Measurements from ENCODE around the gene TMEM238.
"Not testable (repeated sequence)": the region's sequence is repeated elsewhere in the genome, so short reads cannot be mapped to it uniquely, and the experiment has no call there.

TMEM238 gene, protein sequence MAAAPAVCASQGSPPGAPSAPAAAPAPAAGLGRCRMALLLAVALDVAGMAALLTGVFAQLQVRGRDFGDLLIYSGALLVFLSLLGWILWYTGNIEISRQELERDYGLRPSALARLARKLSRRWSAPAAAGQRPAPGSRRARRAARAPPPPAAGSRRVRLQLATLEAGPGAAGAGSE

DNA sequence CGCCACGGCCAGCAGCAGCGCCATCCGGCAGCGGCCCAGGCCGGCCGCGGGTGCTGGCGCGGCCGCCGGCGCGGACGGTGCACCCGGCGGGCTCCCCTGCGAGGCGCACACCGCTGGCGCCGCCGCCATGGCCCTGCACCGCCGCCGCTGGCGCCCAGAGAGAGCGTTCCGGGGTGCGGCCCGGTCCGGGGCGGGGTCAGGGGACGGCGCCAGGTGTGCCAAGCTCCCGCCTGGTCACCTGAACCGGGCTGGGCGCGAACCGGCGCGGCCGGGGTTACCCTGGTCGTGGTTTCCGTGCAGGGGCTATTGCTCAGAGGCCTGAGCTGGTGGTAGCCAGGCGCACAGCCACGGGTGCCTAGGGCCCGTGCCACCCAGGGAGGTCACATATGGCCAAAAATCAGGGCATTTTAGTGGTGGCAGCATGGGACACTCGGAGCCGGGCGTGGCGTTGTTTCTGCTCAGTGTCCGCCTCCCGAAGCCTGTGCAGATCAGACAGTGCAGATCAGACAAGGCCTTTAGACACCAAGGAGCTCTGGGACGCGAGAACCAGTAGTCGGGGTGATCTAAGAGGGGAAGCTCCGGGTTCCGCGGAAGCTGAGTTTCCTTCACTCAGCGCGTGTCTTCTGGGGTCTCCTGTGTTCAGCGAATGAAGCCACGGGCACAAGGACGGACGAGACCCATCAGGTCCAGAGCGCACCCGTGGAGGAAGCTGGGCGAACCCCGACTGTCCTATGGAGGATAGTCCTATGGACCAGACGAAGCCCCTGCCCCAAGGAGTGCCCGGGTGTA is at the start of gene TMEM238:
Gene TMEM238 (minus strand): TSS at position 162 of the 789 bp plus-strand sequence. CDS start 33 bp downstream, at position 129.
- no peak for DNase-seq

DNA sequence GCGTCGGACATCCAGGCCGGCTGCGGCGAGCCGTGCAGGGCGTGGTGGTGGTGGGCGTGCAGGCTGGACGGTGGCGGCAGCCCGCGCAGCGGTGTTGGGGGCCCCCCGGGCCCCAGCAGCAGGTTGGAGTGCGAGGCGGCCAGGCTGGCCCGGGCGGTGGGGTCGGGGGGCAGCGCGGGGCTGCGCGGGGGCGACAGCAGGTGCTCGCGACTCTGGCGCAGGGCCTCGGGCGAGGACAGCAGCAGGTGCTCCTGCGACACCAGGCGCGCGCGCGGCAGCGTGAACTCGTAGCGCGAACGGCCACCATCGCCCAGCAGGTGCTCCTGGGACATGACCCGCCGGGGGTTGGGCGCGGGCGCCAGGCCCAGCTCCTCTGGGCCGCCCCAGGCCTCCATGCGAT is 49.2 kb upstream of the TMEM238 start:
- no peak for DNase-seq

DNA sequence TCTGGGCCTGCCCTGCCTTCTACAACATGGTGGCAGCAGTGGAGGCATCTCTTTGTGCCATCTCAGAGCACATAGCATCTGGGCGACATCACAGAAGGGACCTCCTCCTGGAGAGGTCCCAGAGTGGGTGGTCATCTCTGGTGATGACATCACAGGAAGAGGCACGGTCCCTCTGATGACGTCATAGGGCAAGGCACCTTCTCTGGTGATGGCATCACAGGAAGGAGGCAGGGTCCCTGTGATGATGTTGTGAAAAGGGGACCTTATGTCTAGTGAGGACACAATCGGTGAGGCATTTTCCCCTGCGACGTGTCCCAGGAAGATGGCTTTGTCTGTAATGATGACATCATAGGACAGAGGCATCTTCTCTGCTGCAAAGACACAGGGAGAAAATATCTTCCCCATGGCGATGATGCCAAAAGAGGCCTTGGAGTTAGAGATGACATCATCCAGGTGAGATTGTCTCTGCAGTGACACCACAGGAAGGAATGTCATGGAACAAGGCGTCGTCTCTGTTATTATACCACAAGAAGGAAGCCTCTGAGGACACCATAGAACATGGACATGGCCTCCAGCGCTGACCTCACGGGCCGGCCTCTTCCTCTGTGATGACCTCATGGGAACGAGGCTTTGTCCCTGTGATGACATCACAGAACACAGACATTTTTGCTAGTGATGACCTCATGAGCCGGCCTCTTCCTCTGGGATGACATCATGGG is 48.3 kb upstream of the TMEM238 start:
- no peak for DNase-seq

DNA sequence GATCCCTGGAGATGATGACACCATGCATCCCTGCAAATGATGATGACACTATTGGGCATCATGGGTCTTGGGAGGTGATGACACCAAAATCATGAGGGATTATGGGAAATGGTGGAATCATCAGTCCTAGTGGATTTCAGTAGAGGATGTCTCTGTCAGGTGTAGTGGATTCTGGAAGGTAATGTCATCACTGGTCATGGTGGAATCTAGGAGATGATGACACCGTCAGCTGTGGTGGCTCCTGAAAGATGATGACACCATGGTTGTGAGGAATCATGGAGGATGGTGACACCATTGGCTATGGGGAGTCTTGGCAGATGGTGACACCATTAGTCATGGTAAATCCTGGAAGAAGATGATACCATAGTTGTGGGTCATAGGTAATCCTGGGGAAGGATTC is 47.1 kb upstream of the TMEM238 start:
- DNase-seq: no peak

DNA sequence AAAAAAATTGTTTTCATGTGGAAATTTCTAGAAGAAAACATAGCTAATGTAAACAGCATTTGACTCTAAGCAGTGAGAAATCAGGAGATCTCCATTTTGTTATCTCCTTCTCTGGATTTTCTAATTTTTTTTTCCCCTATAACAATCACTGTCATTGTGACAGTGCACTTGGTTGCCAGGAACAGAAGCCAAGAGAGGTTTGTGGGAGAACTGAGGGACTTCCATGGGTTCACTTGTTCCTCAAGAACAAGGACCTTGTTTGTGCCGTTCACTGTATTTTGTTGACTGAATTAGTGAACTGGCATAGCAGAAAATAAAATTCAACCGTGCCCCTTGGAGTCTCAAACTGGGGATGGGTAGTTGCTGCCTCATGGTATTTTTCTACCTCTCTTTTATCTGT is 42.0 kb upstream of the TMEM238 start:
- DNase-seq: no peak

DNA sequence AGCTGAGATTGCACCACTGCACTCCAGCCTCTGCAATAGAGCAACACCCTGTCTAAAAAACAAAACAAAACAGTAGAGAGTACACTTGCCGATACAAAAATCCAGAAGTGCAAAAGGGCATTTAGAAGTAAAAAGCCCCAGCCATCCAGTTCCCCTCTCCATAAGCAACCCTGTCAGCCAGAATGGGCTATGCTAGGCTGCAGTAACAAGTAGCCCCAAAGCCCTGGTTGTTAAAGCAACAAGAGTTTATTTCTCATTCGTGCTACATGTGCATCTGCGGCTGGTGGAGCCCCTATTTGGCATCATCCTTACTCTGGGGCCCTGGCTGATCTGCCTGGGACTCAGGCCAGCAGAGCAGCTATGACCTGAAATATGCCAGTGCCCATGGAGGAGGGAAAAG is 40.4 kb upstream of the TMEM238 start:
- no peak for DNase-seq

DNA sequence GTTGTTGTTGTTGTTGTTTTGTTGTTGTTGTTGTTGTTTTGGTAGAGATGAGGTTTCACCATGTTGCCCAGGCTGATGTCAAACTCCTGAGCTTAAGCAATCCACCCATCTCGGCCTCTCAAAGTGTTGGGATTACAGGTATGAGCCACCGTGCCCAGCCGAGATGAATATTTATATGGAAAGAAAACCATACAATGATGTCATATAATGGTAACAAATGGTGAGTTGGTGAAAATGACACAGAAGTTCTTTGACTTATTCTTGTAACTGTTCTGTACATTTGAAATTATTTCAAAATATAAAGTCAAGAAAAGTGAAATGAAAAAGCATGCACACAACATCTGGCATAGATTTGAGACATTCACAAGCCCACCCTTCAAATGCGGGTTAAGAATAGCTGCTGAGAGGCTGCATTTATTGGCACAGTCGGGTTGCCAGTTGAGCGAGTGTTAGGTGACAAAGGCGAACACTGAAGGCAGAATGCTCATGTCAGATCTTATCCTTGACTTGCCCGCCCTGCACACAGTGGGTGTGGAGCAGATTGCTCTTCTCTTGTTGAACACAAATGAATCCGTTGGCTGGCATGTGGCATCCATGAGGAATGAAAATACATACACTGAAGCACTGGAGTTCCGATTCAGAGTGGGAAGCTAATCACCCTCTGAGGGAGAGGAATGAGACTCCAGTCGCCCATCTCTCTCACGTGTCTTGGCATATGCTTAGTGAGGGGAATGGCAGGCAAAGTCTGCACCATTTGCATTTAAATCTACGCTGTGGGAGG is 39.3 kb upstream of the TMEM238 start:
- DNase-seq: no peak

DNA sequence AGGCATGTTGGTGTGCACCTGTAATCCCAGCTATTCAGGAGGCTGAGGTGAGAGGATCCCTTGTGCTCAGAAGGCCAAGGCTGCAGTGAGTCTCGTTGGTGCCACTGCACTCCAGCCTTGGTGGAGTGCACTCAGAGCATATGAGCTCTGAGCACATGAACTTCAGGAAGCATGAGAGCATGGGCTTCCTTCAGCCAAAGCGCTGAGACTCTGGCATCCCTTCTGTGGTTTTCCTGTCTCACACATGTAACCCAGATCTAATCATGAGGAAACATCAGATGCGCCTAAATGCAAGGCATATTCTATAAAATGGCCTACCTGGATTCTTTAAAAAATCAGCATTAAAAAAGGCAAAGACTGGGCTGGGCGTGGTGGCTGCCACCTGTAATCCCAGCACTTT is 37.2 kb upstream of the TMEM238 start:
- DNase-seq: not testable (repeated sequence)

DNA sequence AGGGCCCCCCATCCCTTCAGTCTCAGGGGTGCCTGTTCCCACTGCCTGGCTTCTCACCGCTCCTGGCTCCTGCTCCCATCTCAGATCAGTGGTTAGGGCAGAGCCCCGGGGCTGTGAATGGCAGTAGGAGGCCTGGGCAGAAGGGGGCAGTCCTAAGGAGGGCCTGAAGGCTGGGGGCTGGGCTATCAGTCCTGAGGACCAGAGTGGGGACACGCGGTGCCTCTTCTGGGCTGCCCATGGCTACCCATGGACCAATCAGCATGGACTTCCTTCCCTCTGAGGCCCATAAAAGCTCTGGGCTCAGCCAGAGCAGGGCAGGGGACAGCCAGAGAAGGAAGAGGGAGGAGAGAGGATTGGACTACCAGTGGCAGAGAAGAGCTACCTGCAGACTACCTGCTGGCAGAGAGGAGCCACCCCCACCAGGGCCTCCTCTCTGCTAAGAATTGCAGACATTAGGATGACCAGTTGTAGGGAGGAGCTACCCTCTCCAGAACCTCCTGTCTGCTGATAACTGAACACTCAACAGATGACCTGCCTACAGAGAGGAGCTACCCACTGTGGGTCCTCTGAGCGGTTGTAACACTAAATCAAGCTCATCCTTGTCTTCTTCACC is 35.6 kb upstream of the TMEM238 start:
- DNase-seq: no peak

DNA sequence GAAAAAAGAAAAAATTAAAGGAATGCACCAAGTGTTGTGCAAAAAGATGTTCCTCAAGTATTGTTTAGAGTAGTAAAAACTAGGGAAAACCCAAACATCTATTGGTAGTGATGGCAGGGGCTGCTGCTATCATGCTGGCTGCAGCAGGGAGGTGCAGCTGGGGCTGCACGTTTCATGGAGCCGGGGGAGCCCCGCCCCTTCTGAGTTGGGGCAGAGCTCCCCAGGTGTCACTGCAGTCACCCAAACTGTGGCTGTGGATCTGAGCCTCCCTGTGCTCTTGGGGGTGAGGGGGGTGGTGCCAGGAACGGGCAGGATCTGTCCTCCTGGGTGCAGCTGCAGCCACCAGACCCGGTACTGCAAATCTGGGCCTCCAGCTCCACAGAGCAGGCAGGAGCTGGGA is 35.0 kb upstream of the TMEM238 start:
- no peak for DNase-seq

DNA sequence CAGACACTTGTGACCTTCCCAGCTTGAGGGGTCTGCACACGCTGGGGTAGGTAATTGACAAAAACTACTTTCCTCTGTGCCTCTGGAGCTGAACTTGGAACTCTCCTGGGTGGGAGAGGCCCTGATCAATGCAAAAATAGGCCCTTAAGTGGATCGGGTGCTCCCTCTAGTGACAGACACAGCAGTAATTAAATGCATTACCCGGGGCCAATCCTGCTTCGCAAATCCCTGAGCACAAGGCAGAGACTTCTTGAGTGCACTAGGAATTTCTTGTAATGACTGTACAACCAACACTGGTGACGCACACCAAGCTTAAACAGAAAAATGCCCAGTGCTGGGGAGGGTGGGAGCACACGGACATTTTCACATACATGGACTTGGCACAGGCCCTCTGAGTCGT is 34.1 kb upstream of the TMEM238 start:
- DNase-seq: no peak

DNA sequence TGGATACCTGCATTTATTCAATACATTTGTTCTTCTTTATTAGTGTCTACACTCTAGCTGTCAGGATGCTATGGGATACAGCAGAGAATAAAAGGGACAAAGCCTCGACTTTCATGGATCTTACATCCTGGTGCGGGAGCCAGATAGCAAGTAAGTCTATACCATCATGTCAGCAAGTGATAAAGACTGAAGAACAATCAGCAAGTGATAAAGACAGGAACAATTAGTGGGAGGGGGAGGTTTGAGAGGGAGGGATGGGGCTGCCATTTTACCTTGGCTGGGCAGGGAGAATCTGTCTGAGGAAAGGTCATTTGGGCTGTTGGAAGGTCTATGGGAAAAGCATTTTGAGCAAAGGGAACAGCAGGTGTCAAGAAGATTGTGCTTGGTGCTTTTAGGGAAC is 26.1 kb upstream of the TMEM238 start:
- DNase-seq: no peak

DNA sequence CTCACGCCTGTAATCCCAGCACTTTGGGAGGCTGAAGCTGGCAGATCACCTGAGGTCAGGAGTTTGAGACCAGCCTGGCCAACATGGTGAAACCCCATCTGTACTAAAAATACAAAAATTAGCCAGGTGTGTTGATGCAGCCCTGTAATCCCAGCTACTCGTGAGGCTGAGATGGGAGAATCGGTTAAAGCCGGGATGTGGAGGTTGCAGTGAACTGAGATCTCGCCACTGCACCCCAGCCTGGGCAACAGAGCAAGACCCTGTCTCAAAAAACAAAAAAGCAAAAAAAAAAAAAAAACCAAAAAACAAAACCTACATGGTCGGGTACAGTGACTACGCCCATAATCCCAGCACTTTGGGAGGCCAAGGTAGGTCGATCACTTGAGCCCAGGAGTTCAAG is 25.1 kb upstream of the TMEM238 start:
- DNase-seq: not testable (repeated sequence)

DNA sequence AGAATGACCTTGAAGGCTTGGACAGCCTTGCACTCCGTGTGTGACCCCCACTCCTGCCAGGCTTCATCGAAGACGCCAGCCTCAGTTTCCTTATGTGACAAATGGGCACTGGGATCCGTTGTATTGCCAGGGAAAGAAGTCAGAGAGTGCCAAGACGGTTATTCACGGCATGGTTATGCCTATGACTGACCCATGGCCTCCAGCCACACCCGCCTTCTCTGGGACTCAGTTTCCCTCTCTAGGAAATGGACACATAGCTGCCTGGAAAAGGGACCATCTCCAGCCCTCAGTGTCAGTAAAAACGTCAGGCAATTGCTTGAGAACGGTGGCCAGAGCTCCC is 24.4 kb upstream of the TMEM238 start:
- DNase-seq: no peak

DNA sequence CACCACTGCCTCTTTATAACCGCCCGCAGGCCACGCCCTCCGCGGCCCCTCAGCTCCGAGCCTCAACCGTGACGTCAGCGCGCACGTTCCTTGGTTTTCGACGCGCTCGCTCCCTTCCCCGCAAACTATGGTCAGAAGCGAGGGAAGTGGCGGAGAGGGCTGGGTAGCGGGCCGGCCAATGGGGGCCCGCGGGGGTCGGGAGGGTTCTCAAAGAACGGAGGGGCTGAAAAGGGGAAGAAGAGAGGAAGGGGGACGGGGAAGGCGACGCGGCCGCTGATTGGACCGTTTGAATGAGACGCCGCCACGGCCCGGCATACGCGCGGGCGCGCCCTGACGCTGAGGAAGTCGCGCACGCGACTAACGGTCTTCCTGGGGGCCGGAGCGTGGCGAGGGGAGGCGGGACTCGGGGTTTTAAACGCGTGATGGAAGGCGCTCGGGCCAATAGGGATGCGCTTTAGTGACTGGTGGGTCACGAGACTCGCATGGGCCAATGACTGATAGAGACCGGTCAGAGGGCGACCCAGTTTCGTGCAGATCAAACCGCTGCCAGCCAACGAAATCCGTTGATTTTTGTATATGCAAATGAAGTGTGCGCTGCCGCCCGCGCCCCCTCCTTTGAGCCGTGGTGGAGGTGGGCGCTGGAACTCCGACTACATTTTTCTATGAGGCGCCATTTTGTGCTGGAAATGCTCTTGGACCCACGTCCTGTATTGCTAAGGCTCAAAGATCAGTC is 23.9 kb upstream of the TMEM238 start:
- DNase-seq: peak; percentile 97

DNA sequence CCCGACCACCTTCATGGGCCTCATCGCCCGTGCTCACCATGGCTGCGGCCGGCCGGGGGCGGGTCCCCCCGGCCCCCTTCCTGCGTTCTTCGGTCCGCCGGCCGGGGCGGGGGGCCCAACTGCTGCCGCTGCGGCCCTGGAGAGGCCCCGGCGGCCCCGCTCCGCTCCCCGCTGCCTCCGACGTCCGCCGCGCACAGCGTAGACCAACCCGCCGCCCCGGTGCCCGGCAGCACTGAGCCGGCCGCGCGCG is 23.4 kb upstream of the TMEM238 start, which contains the start of gene UBE2S:
Gene UBE2S (minus strand): TSS at position 239 of the 250 bp plus-strand sequence. CDS start 199 bp downstream, at position 40.
- DNase-seq: not testable (repeated sequence)

DNA sequence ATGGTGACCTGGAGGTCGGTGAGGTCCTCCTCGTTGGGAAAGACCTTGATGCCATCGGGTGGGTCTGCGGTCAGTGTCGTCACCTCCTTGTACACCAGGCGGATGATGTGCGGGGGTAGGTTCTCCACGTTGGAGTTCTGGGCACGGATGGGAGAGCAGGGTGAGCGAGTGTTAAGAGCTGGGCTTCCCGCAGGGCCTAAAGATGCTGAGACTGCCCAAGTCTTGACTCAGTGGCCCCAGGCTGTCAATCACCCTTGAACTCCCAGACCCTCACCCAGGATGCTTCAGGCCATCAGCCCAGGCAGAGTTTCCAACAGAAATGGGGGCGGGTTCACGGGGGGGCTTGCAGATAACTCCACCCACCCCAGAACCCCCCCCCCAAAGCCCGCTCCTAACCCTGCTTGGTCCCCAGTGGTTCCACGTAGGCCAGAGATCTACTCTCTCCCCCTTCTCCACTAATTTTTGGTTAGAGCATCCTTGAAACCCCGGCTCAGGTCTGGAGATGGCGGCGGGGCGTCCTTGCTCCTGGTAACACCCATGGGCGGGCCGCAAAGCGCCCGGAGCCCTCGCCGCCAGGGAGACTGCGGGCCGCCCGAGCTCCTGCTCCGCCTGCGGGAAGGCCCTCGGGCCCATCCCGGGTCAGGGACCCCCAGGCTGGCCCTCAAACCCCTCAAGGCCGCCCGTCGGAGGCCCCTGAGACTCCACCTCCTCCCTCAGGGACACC is 22.9 kb upstream of the TMEM238 start:
- no peak for DNase-seq

DNA sequence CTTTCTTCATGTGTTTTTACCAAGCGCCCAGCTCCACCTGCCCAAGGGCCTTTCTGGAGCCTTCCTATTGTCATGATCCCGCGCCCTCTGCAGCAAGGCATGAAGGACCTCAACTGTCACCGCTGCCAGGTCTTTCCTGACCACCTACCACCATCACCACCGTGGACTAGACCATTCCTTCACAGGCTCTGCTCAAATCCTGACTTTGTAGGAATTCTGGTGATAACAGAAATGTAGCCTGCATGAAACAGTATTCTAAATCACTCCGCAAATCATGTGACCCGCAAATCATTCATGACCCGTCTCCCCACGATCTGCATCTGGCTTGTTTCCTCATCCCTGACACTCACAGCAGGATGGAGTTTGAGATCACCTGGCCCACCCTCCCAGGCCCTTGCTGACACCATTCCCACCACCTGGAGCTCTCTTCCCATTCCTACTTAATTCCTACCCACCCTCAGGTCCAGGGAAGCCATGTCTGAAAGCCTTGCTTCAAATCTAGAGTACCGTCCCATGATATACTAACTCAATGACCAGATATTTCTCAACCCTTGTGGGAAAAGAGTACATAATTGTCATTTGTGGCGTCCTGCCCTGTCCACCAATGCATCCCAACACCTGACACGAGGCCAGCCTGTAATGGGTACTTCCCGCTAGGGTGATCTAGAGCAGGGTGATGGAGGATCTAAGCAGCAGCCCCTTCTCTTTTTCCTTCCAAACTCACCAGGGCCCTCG is 22.2 kb upstream of the TMEM238 start:
- no peak for DNase-seq

DNA sequence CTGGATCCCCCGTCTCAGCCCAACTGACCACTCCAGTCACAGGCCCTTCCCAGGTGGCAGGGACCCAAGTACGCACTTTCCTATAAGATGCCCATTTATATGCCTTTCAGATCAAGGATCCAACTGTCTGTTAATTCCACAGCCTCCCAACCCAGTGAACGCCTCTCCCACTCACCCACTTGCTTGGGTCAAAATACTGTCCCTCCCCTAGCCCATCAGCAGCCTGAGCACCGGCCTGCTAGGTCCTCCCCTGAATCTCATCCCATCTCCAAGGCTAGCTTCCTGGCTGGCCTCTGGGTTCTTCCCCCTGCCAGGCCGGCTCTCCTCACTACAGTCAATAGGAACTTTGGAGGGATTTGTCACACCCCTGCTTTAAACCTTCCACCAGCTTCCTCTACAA is 21.5 kb upstream of the TMEM238 start:
- DNase-seq: no peak

DNA sequence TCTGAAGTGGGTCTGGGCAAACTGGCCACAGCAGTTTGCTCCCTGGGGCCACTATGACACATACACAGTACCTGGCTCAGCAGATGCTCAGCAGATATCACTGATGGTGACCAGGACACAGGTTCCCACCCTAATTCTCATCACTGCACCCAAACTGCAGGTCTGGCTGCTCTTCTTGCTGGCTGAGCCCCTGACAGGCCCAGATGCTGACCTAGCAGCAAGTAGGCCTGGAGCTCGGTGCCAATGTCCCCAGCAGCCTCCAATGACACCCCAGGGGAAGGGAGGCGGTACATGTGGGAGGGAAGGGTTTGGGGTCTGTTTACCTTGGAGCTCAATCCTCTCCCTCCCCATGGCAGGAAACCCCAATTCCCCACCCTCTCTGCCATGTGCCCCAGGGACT is 18.4 kb upstream of the TMEM238 start:
- DNase-seq: no peak

DNA sequence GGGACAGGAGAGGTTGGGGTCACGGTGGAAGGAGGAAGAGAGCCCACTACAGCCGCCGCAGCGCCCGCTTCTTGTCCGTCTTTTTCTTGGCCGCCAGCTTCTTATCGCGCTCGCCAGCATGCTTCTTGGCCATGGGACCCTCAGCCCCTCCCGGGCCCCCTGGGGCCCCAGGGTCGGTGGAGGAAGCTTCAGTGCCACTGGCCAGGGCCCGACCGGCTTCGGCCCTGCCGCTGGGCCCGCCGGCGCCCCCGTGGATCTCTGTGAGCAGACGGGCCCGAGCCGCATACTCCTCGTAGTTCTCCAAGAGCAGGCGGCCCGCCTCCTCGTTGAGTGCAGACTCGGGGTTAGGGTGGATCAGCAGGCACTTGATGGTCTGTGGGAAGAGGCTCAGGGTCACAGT is 17.3 kb upstream of the TMEM238 start:
- not testable (repeated sequence) for DNase-seq
